HUES64 (cell line): ENCODE data around the gene EDRF1.

Source experiments
- H3K27ac ChIP-seq: 2 replicates; pipeline ENCODE4 v1.7.0; 2013; ENCODE audit warnings: low read depth, low read length, inconsistent platforms
- H3K27me3 ChIP-seq: 2 replicates; pipeline ENCODE4 v1.6.1; 2013; ENCODE audit warnings: mild to moderate bottlenecking, low read length; ENCODE audit not compliant: insufficient read depth
- H3K36me3 ChIP-seq: 2 replicates; pipeline ENCODE4 v1.6.1; 2013; ENCODE audit warnings: mild to moderate bottlenecking, low read length; ENCODE audit not compliant: insufficient read depth
- H3K4me1 ChIP-seq: 2 replicates; pipeline ENCODE4 v1.6.1; 2013; ENCODE audit warnings: mild to moderate bottlenecking, low read length, moderate library complexity; ENCODE audit not compliant: insufficient read depth
- H3K4me3 ChIP-seq: 2 replicates; pipeline ENCODE4 v1.5.1; 2013; ENCODE audit warnings: mild to moderate bottlenecking, low read length, moderate library complexity
- H3K9ac ChIP-seq: 2 replicates; pipeline ENCODE4 v1.6.1; 2013; ENCODE audit warnings: mild to moderate bottlenecking, low read depth, low read length
- H3K9me3 ChIP-seq: 2 replicates; pipeline ENCODE4 v1.6.1; 2013; ENCODE audit warnings: low read depth, low read length; ENCODE audit not compliant: insufficient read depth
- WGBS: fragments of 150-250, 120-280 bp; methylation state at CpG from one replicate; pipeline ENCODE4 v1.1.7; 2013; ENCODE audit warnings: missing lambda C conversion rate; 5-methylcytosine and 5-hydroxymethylcytosine counted together

The EDRF1 gene

DNA sequence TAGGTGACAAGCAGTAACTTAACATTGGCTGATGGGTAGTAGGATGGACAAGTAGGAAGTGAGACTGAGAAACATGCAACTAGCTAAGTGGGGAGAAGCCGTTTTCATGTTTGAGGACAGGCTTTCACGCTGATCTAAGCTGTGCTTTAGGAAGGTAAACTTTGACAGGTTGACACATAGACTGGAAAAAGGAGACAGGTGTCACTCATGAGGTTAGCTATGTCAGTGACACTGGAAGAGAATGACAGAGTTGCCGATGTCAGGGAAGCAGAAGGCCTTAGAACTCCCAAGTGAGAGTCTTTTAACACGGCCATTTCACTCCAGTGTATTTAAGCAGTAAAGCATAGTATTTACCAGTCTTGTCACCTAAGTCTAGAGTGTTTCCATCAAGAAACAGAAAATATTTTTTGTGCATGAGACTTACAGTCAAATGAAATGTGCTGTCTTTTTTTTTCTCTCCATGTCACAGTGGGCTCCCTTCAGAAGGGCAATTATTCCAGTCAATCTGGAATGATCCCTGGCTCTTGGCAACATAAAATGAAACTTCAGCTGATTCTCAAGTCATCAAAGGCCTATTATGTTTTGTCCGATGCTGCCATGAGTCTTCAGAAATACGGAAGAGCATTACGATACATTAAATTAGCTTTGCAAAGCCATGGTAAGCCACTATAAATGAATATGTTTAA lies 20.6 kb downstream of the EDRF1 start:
- Histone ChIP-seq H3K27me3 (no peaks in the 10 kb centered on the region), H3K27ac (no peak overlapping the region), H3K4me1 (no peaks in the 10 kb centered on the region), H3K4me3 (no peak overlapping the region), H3K9me3 (no peaks in the 10 kb centered on the region), H3K9ac (no peak overlapping the region), H3K36me3 (peaks cover 99% of the 10 kb centered on the region)
- 95% methylated on average over 7 of the region's 7 CpGs for WGBS

GRCh38 chr10:125742465-125742864 lies 23.0 kb downstream of the EDRF1 start:
- H3K36me3 ChIP-seq: peaks cover 99% of the 10 kb centered on the region

DNA sequence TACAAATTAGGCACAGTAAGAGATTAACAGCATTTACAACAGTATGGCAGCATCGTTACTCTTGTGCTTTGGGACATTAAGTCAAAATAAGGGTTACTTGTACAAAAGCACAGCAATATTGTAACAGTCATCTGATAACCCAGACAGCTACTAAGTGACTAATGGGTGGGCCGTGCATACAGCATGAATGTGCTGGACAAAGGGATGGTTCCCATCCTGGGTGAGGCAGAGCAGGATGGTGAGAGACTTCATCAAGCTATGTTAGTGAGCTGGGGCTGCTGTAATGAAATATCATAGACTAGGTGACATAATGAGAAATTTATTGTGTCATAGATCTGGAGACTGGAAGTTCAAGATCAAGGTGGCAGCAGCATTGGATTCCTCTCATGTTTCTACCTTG lies 25.4 kb downstream of the EDRF1 start:
- no peak overlapping the region for H3K27ac ChIP-seq
- H3K9ac ChIP-seq: no peak overlapping the region
- no peak overlapping the region for H3K4me3 ChIP-seq
- H3K36me3 ChIP-seq: peaks cover 99% of the 10 kb centered on the region
- no peaks in the 10 kb centered on the region for H3K4me1 ChIP-seq
- WGBS: 93% methylated on average over 2 of the region's 2 CpGs
- no peaks in the 10 kb centered on the region for H3K27me3 ChIP-seq
- H3K9me3 ChIP-seq: no peaks in the 10 kb centered on the region

More at GRCh38 chr10:125742465-125742864, 23.0 kb downstream of the EDRF1 start:
- H3K9ac ChIP-seq: no peak overlapping the region
- no peak overlapping the region for H3K4me3 ChIP-seq
- H3K9me3 ChIP-seq: no peaks in the 10 kb centered on the region
- no peaks in the 10 kb centered on the region for H3K4me1 ChIP-seq
- H3K27me3 ChIP-seq: no peaks in the 10 kb centered on the region
- WGBS: 100% methylated on average over 1 of the region's 2 CpGs
- no peak overlapping the region for H3K27ac ChIP-seq

DNA sequence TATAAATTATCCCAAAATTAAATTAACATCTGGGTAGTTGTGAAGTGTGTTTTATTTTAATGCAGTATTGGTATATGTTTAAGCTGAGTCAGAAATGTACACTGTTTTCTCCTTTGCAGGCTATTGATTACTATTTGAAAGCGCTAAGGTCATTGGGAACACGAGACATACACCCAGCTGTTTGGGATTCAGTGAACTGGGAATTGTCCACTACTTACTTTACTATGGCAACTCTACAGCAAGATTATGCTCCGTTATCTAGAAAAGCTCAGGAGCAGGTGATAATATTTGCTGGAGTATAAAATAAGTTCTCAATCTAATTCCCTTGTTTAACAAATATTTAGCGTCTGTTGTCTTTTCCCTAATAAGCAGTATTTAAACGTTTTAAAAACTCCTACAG lies 27.9 kb downstream of the EDRF1 start:
- WGBS: 97% methylated on average over 4 of the region's 5 CpGs
- no peaks in the 10 kb centered on the region for H3K4me1 ChIP-seq
- H3K27ac ChIP-seq: no peak overlapping the region
- H3K36me3 ChIP-seq: peaks cover 99% of the 10 kb centered on the region
- no peaks in the 10 kb centered on the region for H3K9me3 ChIP-seq
- H3K9ac ChIP-seq: no peak overlapping the region
- H3K4me3 ChIP-seq: no peak overlapping the region
- H3K27me3 ChIP-seq: no peaks in the 10 kb centered on the region

GRCh38 chr10:125756196-125756595 lies 36.7 kb downstream of the EDRF1 start:
- Histone ChIP-seq H3K27ac (no peak overlapping the region), H3K4me3 (no peak overlapping the region), H3K9ac (no peak overlapping the region), H3K4me1 (peaks cover 6% of the 10 kb centered on the region; the same call in 1 of the 2 replicates), H3K36me3 (peaks cover 96% of the 10 kb centered on the region), H3K27me3 (no peaks in the 10 kb centered on the region), H3K9me3 (no peaks in the 10 kb centered on the region)
- WGBS: 96% methylated on average over 5 of the region's 5 CpGs

GRCh38 chr10:125756853-125757487 lies 37.5 kb downstream of the EDRF1 start:
- peaks cover 92% of the 10 kb centered on the region for H3K36me3 ChIP-seq
- H3K9ac ChIP-seq: no peak overlapping the region
- no peaks in the 10 kb centered on the region for H3K27me3 ChIP-seq
- no peak overlapping the region for H3K27ac ChIP-seq
- WGBS: 95% methylated on average over 4 of the region's 5 CpGs
- H3K4me3 ChIP-seq: no peak overlapping the region
- H3K9me3 ChIP-seq: no peaks in the 10 kb centered on the region
- H3K4me1 ChIP-seq: peaks cover 13% of the 10 kb centered on the region; the same call in 1 of the 2 replicates

DNA sequence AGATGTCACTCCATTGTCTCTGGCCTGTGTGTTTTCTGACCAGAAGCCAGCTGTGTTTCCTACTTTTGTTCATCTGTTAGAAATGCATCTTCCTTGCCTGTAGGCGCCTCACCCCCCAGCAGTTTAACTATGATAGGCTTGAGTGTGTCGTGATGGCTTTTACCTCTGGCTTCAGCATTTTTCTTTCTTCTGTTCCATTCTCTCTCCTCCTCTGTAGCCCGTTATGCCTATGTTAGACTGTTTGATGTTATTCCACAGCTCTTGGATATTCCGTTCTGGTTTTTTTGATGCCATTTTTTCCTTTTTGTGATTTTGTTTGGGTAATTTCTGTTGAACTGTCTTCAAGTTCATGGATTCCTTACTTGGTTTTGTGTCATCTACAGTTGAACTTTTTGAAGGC lies 38.2 kb downstream of the EDRF1 start:
- peaks cover 91% of the 10 kb centered on the region for H3K36me3 ChIP-seq

DNA sequence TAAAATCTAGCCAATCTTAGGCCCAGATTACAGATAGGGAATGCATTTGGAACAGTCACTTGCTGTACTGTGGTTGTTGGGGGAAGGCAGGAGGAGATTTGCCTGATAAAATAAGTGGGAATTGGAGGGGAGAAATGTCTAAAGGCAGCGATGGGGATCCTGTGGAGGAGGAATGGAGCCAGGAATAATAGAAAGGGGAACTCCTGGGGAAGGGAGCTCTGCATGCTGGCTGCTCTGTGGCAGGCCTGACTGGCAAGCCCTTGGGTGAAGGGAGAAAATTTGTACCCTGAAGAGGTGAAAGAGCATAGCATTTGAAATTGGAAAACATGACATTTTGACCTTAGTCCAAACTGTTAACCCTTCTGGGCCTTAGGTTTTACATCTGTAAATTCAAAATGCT lies 42.5 kb downstream of the EDRF1 start:
- peaks cover 87% of the 10 kb centered on the region for H3K36me3 ChIP-seq
- peak overlapping the region; percentile 34; the same call in 1 of the 2 replicates for H3K27ac ChIP-seq
- WGBS: 25% methylated on average over 1 of the region's 1 CpG
- H3K4me3 ChIP-seq: no peak overlapping the region
- no peak overlapping the region for H3K9ac ChIP-seq
- H3K9me3 ChIP-seq: no peaks in the 10 kb centered on the region
- H3K27me3 ChIP-seq: no peaks in the 10 kb centered on the region
- H3K4me1 ChIP-seq: peaks cover 19% of the 10 kb centered on the region; the same call in 1 of the 2 replicates

More for the DNA sequence above, 38.2 kb downstream of the EDRF1 start:
- H3K4me1 ChIP-seq: peaks cover 19% of the 10 kb centered on the region; the same call in 1 of the 2 replicates
- no peak overlapping the region for H3K4me3 ChIP-seq
- no peak overlapping the region for H3K9ac ChIP-seq
- 99% methylated on average over 4 of the region's 4 CpGs for WGBS
- no peaks in the 10 kb centered on the region for H3K9me3 ChIP-seq
- H3K27ac ChIP-seq: no peak overlapping the region
- no peaks in the 10 kb centered on the region for H3K27me3 ChIP-seq

DNA sequence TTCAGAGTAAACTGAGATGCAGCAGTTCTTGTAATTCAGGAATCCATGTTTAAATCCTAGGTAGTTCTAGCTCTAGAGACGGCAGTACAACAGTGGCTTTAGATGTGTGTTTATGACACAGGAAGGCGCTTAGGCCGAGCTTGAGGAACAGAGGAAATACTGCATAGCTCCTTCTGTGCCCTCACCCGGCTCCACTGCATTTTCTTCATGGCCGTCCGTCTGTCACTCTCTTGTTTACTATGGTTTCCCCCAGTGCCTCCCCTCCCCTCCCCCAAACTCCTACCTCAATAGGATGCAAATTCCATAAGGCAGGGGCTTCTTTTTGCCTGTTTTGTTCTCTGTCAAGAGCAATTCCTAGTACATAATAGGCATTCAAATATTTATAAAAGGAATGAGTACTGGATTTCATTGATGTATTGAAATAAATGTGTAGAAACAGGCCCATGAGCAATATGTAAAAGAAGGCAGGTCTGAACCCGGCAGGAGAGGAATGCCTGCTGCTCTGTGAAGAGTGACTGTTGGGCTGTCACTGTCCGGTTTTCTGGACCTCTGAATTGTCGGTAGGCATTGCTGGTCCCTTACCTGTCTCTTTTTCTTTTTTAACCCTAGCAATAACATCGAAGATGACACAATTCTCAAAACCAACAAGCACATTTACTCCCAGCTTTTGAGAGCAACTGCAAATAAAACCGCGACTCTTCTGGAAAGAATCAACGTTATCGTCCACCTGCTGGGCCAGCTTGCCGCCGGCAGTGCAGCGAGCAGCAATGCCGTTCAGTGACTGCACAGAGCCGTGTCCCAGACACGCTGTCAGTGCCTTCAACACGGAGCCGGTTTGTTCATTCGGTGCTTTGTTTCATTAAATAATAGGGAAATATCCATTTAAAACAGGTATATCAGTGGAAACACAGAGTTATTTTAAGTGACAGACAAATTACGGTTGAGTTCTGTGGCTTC lies 43.5 kb downstream of the EDRF1 start:
- Histone ChIP-seq H3K27ac (peak overlapping the region; percentile 58), H3K36me3 (peaks cover 77% of the 10 kb centered on the region)

GRCh38 chr10:125765835-125766234 lies 46.3 kb downstream of the EDRF1 start:
- H3K9ac ChIP-seq: no peak overlapping the region
- peaks cover 51% of the 10 kb centered on the region for H3K36me3 ChIP-seq
- no peaks in the 10 kb centered on the region for H3K9me3 ChIP-seq
- H3K4me1 ChIP-seq: peaks cover 16% of the 10 kb centered on the region; the same call in 1 of the 2 replicates
- H3K4me3 ChIP-seq: no peak overlapping the region
- H3K27ac ChIP-seq: no peak overlapping the region
- 96% methylated on average over 2 of the region's 2 CpGs for WGBS
- no peaks in the 10 kb centered on the region for H3K27me3 ChIP-seq

More for the DNA sequence above, 43.5 kb downstream of the EDRF1 start:
- no peak overlapping the region for H3K4me3 ChIP-seq
- WGBS: 80% methylated on average over 23 of the region's 24 CpGs
- no peaks in the 10 kb centered on the region for H3K27me3 ChIP-seq
- no peak overlapping the region for H3K9ac ChIP-seq
- H3K9me3 ChIP-seq: no peaks in the 10 kb centered on the region
- H3K4me1 ChIP-seq: peaks cover 19% of the 10 kb centered on the region; the same call in 1 of the 2 replicates

GRCh38 chr10:125766511-125766910 lies 47.0 kb downstream of the EDRF1 start:
- H3K4me1 ChIP-seq: peaks cover 10% of the 10 kb centered on the region; the same call in 1 of the 2 replicates
- no peak overlapping the region for H3K4me3 ChIP-seq
- H3K27me3 ChIP-seq: no peaks in the 10 kb centered on the region
- 95% methylated on average over 3 of the region's 4 CpGs for WGBS
- H3K9me3 ChIP-seq: no peaks in the 10 kb centered on the region
- no peak overlapping the region for H3K9ac ChIP-seq
- no peak overlapping the region for H3K27ac ChIP-seq
- peaks cover 44% of the 10 kb centered on the region for H3K36me3 ChIP-seq
